VCaP (cell line): ENCODE results near the gene RBL1.
"Not testable (repeated sequence)": the region's sequence is repeated elsewhere in the genome, so short reads cannot be mapped to it uniquely, and the experiment has no call there.

ENCODE experiments used
- H3K27ac ChIP-seq: fragments of 450-650 bp; 2 replicates; pipeline ENCODE4 v1.5.1; 2017
- TF ChIP-seq, protein P1 (sequence below): fragments of 450-650 bp; conservative IDR thresholded peaks from 2 replicates; pipeline ENCODE4 v1.5.1; 2017; ENCODE audit warnings: mild to moderate bottlenecking, moderate library complexity

The RBL1 gene

DNA sequence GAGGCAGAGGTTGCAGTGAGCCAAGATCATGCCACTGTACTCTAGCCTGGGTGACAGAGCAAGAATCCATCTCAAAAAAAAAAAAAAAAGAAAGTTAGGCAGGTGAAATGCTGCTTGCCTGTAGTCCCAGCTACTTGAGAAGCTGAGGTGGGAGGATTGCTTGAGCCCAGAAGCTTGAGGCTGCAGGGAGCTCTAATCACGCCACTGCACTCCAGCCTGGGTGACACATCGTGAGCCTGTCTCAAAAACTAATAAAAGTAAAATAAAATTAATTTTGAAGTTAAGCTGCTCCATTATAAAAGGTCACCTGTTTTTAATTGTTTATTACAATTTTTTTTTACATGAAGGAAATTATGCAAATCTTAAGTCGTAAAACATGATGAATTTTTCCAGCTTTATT lies 121.1 kb downstream of the RBL1 start:
- H3K27ac ChIP-seq = no peak overlapping the region
- TF ChIP-seq, protein P1, sequence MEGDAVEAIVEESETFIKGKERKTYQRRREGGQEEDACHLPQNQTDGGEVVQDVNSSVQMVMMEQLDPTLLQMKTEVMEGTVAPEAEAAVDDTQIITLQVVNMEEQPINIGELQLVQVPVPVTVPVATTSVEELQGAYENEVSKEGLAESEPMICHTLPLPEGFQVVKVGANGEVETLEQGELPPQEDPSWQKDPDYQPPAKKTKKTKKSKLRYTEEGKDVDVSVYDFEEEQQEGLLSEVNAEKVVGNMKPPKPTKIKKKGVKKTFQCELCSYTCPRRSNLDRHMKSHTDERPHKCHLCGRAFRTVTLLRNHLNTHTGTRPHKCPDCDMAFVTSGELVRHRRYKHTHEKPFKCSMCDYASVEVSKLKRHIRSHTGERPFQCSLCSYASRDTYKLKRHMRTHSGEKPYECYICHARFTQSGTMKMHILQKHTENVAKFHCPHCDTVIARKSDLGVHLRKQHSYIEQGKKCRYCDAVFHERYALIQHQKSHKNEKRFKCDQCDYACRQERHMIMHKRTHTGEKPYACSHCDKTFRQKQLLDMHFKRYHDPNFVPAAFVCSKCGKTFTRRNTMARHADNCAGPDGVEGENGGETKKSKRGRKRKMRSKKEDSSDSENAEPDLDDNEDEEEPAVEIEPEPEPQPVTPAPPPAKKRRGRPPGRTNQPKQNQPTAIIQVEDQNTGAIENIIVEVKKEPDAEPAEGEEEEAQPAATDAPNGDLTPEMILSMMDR = no peak

DNA sequence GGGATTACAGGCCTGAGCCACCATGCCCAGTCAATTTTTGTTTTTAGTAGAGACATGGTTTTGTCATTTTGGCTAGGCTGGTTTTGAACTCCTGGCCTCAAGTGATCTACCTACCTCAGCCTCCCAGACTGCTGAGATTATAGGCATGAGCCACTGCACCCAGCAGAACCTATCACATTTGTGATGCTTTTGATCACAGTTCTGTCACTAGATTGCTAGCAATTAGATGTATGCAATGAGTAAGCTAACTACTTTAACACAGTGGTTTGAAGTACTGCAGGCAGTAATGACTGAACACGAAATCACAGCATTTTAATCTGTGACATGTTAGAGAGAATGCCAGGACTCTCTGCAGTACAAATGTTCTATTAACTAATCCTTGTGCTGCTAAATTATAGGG lies 124.7 kb downstream of the RBL1 start:
- TF ChIP-seq, protein P1 = no peak
- no peak overlapping the region for H3K27ac ChIP-seq

DNA sequence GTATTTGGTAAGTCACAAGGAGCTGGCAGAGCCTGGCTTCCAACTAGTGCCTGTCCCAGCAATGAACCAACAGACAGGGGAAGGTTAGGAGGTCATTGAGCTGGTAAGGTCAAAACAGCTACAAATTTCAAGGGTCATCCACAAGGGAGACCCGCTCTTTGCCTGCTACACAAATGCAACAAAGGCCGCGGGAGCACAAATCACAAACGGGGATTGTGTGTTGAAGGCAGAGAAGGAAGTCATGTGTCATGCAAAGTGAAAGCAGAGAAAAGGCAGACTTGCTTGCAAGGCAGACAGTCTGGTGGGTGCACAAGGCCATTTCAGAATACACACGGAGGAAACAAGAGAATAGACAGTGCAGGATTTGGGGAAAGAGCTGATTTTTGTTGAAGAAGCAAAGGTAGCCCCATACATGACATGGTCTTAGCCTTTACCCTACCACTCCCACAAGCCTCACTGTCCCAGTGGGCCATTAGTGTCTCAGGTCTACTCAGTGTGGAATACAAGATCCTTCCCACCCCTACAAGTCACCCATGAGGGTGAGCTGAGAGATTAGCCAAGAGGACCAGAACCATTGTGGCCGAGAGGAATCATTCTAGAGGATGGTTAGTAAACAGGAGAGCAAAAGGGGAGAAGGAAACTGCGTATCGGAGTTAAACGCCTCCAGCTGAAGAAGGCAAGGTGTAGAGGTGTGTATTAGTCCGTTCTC lies 126.2 kb downstream of the RBL1 start:
- H3K27ac ChIP-seq = no peak overlapping the region
- TF ChIP-seq, protein P1 = no peak

DNA sequence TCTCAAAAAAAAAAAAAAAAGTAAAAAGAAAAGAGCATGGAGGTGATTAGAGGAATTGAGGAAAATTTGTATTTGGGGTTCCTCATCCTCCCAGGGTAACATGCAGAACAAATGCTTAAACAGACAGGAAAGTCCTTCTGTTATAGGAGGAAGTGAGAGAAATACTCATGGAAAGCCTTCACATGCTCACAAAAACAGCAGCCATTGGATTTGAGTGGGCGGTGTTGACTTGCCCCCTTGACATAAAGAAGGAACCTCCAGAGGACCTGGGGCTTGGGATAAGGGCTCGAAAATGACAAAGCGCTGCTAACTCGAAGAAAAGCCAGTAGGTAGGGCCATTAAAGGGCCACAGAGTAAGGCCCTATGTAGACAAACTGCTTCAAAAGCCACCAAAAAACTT lies 126.7 kb downstream of the RBL1 start:
- TF ChIP-seq, protein P1 = no peak
- no peak overlapping the region for H3K27ac ChIP-seq

DNA sequence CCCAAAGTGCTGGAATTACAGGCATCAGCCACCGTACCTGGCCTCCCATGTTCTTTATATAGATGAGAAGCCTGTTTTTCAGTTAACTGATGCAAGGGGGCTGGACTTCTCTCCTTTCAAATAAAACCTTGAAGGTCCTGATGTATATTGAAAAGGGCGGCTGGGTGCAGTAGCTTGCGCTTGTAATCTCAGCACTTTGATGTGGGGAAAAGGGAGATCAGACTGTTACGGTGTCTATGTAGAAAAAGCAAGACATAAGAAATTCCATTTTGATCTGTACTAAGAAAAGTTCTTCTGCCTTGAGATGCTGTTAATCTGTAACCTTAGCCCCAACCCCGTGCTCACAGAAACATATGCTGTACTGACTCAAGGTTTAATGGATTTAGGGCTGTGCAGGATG lies 128.2 kb downstream of the RBL1 start:
- no peak overlapping the region for H3K27ac ChIP-seq
- TF ChIP-seq, protein P1 = no peak

DNA sequence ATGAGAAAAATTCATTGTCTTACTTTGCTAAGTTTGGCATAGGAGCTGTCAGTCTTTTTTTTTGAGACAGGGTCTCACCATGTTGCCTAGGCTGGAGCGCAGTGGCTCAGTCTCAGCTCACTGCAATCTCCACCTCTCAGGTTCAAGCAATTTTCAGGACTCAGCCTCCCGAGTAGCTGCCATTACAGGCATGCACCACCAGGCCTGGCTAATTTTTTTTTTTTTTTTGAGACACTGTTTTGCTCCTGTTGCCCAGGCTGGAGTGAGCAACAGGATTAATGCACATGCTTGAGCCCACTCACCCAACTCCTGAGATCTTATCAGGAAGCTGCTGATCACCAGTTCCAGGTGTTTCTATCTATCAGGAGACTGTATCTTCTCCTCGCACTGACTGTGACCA lies 128.8 kb downstream of the RBL1 start:
- not testable (repeated sequence) for H3K27ac ChIP-seq

DNA sequence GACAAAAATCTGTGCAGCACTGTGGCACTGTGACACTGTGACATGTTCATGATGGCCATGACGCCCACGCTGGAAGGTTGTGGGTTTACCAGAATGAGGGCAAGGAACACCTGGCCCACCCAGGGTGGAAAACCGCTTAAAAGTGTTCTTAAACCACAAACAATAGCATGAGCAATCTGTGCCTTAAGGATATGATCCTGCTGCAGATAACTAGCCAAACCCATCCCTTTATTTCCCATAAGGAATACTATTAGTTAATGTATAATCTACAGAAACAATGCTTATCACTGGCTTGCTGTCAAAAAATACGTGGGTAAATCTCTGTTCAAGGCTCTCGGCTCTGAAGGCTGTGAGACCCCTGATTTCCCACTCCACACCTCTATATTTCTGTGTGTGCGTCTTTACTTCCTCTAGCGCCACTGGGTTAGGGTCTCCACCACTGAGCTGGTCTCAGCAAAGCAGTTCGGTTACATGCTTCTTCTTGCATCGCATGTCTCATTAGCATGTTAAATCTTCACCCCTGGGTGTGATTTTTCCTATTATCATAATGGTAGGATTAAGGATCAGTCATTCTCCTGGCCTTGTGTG lies 133.3 kb downstream of the RBL1 start:
- not testable (repeated sequence) for H3K27ac ChIP-seq

DNA sequence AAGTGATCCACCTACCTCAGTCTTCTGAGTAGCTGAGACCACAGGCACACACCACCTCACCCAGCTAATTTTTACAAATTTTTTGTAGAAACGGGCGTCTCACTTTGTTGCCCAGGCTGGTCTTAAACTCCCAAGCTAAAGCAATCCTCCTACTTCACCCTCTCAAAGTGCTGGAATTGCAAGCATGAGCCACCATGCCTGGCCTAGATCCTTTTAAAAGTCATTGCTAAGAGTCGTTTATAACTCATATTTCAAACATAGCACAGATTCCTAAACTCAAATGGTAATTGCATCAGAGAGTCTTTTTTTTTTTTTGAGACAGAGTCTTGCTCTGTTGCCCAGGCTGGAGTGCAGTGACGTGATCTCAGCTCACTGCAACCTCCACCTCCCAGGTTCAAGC lies 136.6 kb downstream of the RBL1 start:
- TF ChIP-seq, protein P1 = no peak
- H3K27ac ChIP-seq = no peak overlapping the region
